ENCODE results near the gene MAD1L1.

Gene MAD1L1

DNA sequence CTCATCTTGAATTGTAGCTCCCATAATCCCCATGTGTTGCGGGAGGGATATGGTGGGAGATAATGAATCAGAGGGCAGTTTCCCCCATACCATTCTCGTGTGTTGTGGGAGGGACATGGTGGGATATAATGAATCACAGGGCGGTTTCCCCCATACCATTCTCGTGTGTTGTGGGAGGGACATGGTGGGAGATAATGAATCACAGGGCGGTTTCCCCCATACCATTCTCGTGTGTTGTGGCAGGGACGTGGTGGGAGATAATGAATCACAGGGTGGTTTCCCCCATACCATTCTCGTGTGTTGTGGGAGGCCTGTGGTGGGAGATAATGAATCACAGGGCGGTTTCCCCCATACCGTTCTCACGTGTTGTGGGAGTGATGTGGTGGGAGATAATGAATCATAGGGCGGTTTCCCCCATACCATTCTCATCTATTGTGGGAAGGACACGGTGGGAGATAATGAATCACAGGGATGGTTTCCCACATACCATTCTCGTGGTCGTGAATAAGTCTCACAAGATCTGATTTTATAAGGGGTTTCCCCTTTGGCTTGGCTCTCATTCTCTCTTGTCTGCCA, 271.0 kb downstream of the MAD1L1 start:
- TF ChIP-seq, protein P1, sequence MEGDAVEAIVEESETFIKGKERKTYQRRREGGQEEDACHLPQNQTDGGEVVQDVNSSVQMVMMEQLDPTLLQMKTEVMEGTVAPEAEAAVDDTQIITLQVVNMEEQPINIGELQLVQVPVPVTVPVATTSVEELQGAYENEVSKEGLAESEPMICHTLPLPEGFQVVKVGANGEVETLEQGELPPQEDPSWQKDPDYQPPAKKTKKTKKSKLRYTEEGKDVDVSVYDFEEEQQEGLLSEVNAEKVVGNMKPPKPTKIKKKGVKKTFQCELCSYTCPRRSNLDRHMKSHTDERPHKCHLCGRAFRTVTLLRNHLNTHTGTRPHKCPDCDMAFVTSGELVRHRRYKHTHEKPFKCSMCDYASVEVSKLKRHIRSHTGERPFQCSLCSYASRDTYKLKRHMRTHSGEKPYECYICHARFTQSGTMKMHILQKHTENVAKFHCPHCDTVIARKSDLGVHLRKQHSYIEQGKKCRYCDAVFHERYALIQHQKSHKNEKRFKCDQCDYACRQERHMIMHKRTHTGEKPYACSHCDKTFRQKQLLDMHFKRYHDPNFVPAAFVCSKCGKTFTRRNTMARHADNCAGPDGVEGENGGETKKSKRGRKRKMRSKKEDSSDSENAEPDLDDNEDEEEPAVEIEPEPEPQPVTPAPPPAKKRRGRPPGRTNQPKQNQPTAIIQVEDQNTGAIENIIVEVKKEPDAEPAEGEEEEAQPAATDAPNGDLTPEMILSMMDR (conservative IDR thresholded peaks at IDR 0.05; ENCODE audit: control insufficient read depth, insufficient read depth, low read depth, low read length): no peak
- DNase-seq (ENCODE audit: low read depth): peak; percentile 98
- no peak overlapping the region for H3K4me3 ChIP-seq (ENCODE audit: control insufficient read depth, low read depth, low read length)

DNA sequence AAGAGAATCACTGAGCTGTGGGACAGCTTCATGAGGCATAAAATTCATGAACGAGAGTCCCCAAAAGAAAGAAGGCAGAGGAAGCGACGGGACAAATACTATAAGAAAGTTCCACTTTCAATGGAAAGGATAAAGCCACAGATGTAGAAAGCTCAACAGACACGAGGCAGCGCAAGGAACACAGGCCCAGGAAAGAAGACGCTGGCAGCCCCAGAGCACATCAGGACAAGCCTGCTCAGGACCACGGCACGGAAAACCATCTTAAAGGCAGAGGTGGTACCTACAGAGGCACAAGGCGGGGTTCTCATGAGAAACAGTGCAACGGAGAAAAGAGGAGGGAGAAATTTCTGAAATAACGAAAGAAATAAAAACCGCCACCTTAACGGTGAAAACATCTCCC, 273.4 kb downstream of the MAD1L1 start:
- TF ChIP-seq, protein P1 (conservative IDR thresholded peaks at IDR 0.05; ENCODE audit: control insufficient read depth, insufficient read depth, low read depth, low read length): no peak
- H3K4me3 ChIP-seq (ENCODE audit: control insufficient read depth, low read depth, low read length): no peak overlapping the region
- DNase-seq (ENCODE audit: low read depth): no peak

DNA sequence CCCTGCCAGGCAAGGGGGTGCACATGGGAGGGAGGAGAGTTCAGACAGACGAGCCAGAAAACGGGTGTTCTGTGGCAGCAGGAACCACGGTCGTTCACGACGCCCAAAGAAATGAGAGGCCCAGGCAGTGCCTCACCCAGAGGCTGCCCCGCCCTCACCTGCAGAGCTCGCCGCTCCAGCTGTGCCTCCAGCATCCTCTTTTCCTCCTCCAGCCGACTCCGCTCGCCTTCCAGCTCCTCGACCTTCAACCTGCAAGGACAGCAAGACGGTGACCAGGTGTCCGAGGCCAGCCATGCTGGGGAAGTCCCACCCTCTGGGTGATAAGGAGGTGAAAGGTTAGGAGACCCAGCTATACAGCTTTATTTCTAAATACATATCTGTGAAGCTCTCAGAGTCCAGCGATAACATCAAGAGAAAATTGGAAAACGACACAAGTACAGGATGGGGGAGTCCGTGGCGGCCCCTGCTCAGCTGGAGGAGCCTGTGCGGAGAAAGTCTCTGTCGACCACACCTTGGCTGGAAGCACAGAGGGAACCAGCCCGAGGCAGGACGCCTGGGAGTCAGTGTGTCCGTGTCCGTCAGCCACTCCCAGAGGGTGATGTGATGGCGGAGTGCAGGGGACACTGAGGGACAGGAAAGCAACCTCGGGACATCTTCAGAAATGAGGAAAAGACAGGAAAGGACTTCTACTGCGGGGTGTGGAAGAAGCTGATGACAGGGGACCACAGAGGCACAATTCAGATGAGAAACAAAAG, 275.1 kb downstream of the MAD1L1 start:
- TF ChIP-seq, protein P1 (conservative IDR thresholded peaks at IDR 0.05; ENCODE audit: control insufficient read depth, insufficient read depth, low read depth, low read length): no peak
- no peak overlapping the region for H3K4me3 ChIP-seq (ENCODE audit: control insufficient read depth, low read depth, low read length)
- no peak for DNase-seq (ENCODE audit: low read depth)

DNA sequence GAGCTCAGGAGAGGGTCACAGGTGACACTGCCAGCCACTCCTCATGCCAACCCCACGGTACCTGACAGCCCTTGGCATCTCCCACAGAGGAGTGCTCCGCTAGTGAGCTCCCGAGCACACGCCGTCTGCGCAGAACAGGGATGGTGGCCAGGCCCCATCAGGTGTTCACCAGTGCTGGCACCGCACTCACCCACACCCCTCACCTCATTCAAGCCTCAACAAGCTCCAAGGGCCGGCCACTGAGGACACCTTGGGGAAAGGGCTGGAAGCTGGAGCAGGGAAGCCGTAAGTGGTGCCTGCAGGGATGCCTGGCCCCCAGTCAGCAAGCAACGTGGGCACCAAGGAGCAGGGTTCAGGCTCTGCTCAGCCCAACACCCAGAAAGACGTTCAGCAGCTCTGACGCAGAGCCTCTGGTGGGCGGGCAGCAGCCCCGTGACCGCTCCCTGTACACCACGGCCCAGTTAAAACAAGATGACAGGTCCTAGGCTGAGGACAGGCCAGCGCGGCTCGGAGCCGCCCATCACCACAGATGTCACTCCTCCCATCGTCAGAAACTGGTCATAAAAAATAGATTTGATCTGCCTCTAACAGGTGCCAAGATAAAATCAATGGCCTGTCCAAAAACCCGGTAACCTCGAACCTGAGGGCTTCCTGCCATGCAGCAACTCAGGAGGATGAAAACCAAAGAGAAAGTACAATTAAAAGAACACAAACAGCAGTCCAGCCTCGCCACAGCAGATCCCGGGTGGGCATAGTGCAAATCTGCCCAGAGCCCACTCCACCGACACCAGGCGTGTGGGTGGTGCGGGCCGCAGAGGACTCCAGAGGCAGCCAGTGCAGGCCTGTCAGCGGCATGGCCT, 275.9 kb downstream of the MAD1L1 start:
- TF ChIP-seq, protein P1 (conservative IDR thresholded peaks at IDR 0.05; ENCODE audit: control insufficient read depth, insufficient read depth, low read depth, low read length): no peak
- H3K4me3 ChIP-seq (ENCODE audit: control insufficient read depth, low read depth, low read length): no peak overlapping the region
- no peak for DNase-seq (ENCODE audit: low read depth)

DNA sequence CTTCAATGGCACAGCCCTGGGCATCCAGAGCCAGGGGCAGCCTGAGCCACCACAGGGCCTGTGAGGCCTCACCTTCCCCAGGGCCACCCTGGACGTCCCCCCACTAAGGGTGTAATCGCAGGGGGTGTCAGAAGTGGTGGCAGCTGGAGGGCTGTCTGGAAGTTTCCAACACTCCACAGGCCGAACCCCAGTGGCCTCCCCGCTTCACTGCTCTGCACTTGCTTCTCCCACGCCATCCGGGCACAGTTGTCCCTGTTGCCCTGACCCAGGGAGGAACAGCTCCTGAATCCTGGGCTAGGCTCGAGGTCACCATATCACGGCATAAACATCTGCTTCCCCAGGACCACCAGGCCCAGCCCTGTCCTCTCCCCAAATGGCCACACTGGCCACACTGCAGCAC, 276.6 kb downstream of the MAD1L1 start:
- TF ChIP-seq, protein P1 (conservative IDR thresholded peaks at IDR 0.05; ENCODE audit: control insufficient read depth, insufficient read depth, low read depth, low read length): no peak
- no peak overlapping the region for H3K4me3 ChIP-seq (ENCODE audit: control insufficient read depth, low read depth, low read length)
- DNase-seq (ENCODE audit: low read depth): no peak

DNA sequence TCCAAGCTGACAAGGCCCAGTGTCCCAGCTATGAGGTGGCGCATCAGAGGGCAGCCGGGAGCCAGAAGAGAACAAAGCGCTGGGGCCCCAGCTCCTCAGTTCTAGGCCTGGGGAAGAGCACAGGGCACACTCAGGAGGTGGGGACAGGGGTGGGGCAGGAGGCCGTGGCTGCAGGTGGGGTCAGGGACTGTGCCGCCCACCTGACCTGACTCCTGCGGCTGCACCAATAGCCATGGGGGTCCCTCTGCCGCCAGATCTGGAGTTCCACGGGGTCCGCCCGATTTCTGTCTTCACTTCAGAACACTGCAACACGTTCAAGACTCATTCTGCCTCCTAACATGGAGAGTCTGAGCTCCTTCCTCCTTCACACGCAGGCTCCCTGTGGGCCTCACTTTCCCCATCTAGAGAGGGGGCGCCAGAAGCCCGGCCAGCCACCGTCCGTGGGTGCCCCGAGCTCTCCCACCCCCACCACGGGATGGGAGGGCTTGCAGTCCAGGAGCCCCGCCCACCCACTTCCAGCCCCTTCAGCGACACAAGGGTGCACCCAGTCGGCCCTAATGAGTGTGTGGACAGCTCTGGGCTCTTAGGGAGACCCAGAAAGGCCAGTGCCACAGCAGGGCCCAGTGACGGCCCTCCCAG, 278.3 kb downstream of the MAD1L1 start:
- TF ChIP-seq, protein P1 (conservative IDR thresholded peaks at IDR 0.05; ENCODE audit: control insufficient read depth, insufficient read depth, low read depth, low read length): no peak
- no peak overlapping the region for H3K4me3 ChIP-seq (ENCODE audit: control insufficient read depth, low read depth, low read length)
- no peak for DNase-seq (ENCODE audit: low read depth)

All from fibroblast of mammary gland (primary cell).